8988T (cell line): Measurements from ENCODE around the gene MYPOP.
"Not testable (repeated sequence)": the region's sequence is repeated elsewhere in the genome, so short reads cannot be mapped to it uniquely, and the experiment has no call there.

ENCODE experiments used
- DNase-seq: peaks from one replicate; pipeline ENCODE4 v3.0.0; 2011

Gene MYPOP

GRCh38 chr19:45905011-45905410, 2.6 kb upstream of the MYPOP start:
- DNase-seq: no peak

GRCh38 chr19:45902651-45903625, 525 bp upstream of the MYPOP start:
- peak; percentile 98 for DNase-seq

- no peak for DNase-seq
Observed at GRCh38 chr19:45901432-45901911, 941 bp downstream of the MYPOP start.

- DNase-seq: no peak
Observed at GRCh38 chr19:45900738-45901431, 1.5 kb downstream of the MYPOP start.

GRCh38 chr19:45899919-45900589, 2.4 kb downstream of the MYPOP start:
- no peak for DNase-seq

GRCh38 chr19:45899253-45899652, 3.2 kb downstream of the MYPOP start:
- no peak for DNase-seq

- no peak for DNase-seq
Observed at GRCh38 chr19:45897261-45897812, 5.1 kb downstream of the MYPOP start.

- DNase-seq: not testable (repeated sequence)
Observed at GRCh38 chr19:45895983-45896599, 6.3 kb downstream of the MYPOP start.

- DNase-seq: no peak
Observed at GRCh38 chr19:45895519-45895972, 6.9 kb downstream of the MYPOP start.

GRCh38 chr19:45890877-45891276, 11.5 kb downstream of the MYPOP start:
- DNase-seq: no peak

GRCh38 chr19:45889210-45889885, 13.1 kb downstream of the MYPOP start:
- no peak for DNase-seq

GRCh38 chr19:45887200-45887710, 15.2 kb downstream of the MYPOP start:
- no peak for DNase-seq

- peak; percentile 90 for DNase-seq
Observed at GRCh38 chr19:45886427-45887199, 15.8 kb downstream of the MYPOP start.

GRCh38 chr19:45885556-45886426, 16.6 kb downstream of the MYPOP start, which contains the start of gene IRF2BP1:
Gene IRF2BP1 (minus strand): TSS chr19:45886141. CDS start chr19:45885774, 367 bp downstream.
- DNase-seq: peak; percentile 75

- DNase-seq: peak; percentile 2
Observed at GRCh38 chr19:45884682-45885555, 17.5 kb downstream of the MYPOP start.

- no peak for DNase-seq
Observed at GRCh38 chr19:45883881-45884681, 18.3 kb downstream of the MYPOP start.

GRCh38 chr19:45883586-45883880, 18.9 kb downstream of the MYPOP start:
- DNase-seq: no peak
